Measurements from ENCODE around the gene EXOC2. TPM values are rescaled to one million over a fixed set of nuclear protein-coding genes. Genes with fewer than 3 reads are reported as not detected.

The EXOC2 gene
- total and polyA plus RNA-seq, 2 donors (not counting 1 experiment from before 2014, with no cell fraction given): 12.2 to 45.0 TPM

GRCh38 chr6:513961-514360, 179.0 kb downstream of the EXOC2 start:
- no peak overlapping the region for H3K4me3 Mint-ChIP-seq
- H3K9ac ChIP-seq (ENCODE audit: low read length): no peak overlapping the region
- H3K27me3 ChIP-seq (replicated peaks in 1 of 4; ENCODE audit: control extremely low read depth in 1 of 4, control insufficient read depth in 3 of 4, insufficient read depth in 4 of 4, low read length in 3 of 4): no peaks in the 10 kb centered on the region
- H2AFZ ChIP-seq (ENCODE audit: insufficient read depth, low read depth, low read length, poor library complexity, severe bottlenecking): no peak overlapping the region
- CTCF ChIA-PET: no interaction called here
- TF ChIP-seq, protein P1, sequence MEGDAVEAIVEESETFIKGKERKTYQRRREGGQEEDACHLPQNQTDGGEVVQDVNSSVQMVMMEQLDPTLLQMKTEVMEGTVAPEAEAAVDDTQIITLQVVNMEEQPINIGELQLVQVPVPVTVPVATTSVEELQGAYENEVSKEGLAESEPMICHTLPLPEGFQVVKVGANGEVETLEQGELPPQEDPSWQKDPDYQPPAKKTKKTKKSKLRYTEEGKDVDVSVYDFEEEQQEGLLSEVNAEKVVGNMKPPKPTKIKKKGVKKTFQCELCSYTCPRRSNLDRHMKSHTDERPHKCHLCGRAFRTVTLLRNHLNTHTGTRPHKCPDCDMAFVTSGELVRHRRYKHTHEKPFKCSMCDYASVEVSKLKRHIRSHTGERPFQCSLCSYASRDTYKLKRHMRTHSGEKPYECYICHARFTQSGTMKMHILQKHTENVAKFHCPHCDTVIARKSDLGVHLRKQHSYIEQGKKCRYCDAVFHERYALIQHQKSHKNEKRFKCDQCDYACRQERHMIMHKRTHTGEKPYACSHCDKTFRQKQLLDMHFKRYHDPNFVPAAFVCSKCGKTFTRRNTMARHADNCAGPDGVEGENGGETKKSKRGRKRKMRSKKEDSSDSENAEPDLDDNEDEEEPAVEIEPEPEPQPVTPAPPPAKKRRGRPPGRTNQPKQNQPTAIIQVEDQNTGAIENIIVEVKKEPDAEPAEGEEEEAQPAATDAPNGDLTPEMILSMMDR (IDR thresholded peaks at IDR 0.05): no peak
- TF ChIP-seq EZH2 (IDR thresholded peaks at IDR 0.05; ENCODE audit: borderline replicate concordance, insufficient read depth, low read depth, low read length, poor library complexity, severe bottlenecking): no peak
- no peaks in the 10 kb centered on the region for H3K9me3 Mint-ChIP-seq (ENCODE audit: insufficient read depth)
- H4K20me1 ChIP-seq (ENCODE audit: control insufficient read depth, insufficient read depth, low read length, poor library complexity, severe bottlenecking): peaks cover 13% of the 10 kb centered on the region
- no peak overlapping the region for H3K27ac ChIP-seq (ENCODE audit: low read length in 2 of 2)
- peaks cover 0 to 3% (median 0%) of the 10 kb centered on the region in 3 donors for H3K9me3 ChIP-seq (ENCODE audit: control extremely low read depth in 1 of 3, control insufficient read depth in 2 of 3, insufficient read depth in 1 of 3, low read length in 2 of 3)
- POLR2A ChIA-PET: no interaction called here
- ATAC-seq (ENCODE audit: low read depth) (no peak), DNase-seq (no peak)
- no peak overlapping the region for H3K27ac Mint-ChIP-seq
- H3K36me3 ChIP-seq (replicated peaks in 1 of 2; ENCODE audit: control extremely low read depth in 1 of 2, control insufficient read depth in 1 of 2, extremely low read depth in 1 of 2, insufficient read depth in 2 of 2, low read length in 1 of 2): peaks cover 0 to 11% of the 10 kb centered on the region in 2 experiments
- no peak overlapping the region for H3K4me2 ChIP-seq (replicated peaks; ENCODE audit: low read depth, low read length, poor library complexity, severe bottlenecking)
- peaks cover 0 to 8% of the 10 kb centered on the region in 2 donors for H3K4me1 ChIP-seq (ENCODE audit: control insufficient read depth in 2 of 2, insufficient read depth in 2 of 2, low read length in 2 of 2)
- peaks cover 43% of the 10 kb centered on the region for H3K79me2 ChIP-seq (ENCODE audit: control insufficient read depth, insufficient read depth, low read length)
- peaks cover 12% of the 10 kb centered on the region for H3K4me1 Mint-ChIP-seq
- no CpG with 5 or more reads among the region's 3 CpGs for WGBS (ENCODE audit: insufficient coverage)
- H3K4me3 ChIP-seq (ENCODE audit: control extremely low read depth in 1 of 5, extremely low read depth in 1 of 5, insufficient read depth in 1 of 5, low read depth in 2 of 5, low read length in 4 of 5): no peak overlapping the region
- intact Hi-C loops (cut with micrococcal nuclease): no loop called here
- H3K27me3 Mint-ChIP-seq: no peaks in the 10 kb centered on the region

DNA sequence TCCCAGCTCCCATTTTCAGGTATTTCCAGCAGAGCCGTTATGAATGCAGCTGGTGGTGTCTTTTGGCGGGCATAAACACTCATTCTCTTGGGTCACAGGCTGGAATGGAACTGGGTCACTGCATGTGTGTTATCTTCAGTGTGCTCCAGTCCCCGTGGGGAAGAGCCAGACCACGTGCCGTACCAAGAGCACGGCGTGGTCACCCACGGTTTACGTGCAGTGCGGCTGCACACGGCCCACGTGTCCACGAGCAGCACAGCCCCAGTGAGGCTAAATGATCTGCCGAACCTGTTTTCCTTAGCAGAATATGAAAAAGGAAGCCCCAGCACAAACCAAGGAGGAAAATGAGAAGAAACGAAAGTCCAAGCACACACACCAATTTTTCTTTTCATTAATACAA, 179.9 kb downstream of the EXOC2 start:
- Histone ChIP-seq H3K4me2 (replicated peaks; ENCODE audit: low read depth, low read length, poor library complexity, severe bottlenecking) (no peak overlapping the region), H3K9me3 (ENCODE audit: control extremely low read depth in 1 of 3, control insufficient read depth in 2 of 3, insufficient read depth in 1 of 3, low read length in 2 of 3) (peaks cover 0 to 3% (median 0%) of the 10 kb centered on the region in 3 donors), H4K20me1 (ENCODE audit: control insufficient read depth, insufficient read depth, low read length, poor library complexity, severe bottlenecking) (peaks cover 13% of the 10 kb centered on the region), H3K36me3 (replicated peaks in 1 of 2; ENCODE audit: control extremely low read depth in 1 of 2, control insufficient read depth in 1 of 2, extremely low read depth in 1 of 2, insufficient read depth in 2 of 2, low read length in 1 of 2) (peaks cover 0 to 11% of the 10 kb centered on the region in 2 experiments), H3K79me2 (ENCODE audit: control insufficient read depth, insufficient read depth, low read length) (peaks cover 43% of the 10 kb centered on the region), H3K4me3 (ENCODE audit: control extremely low read depth in 1 of 5, extremely low read depth in 1 of 5, insufficient read depth in 1 of 5, low read depth in 2 of 5, low read length in 4 of 5) (no peak overlapping the region), H3K4me1 (ENCODE audit: control insufficient read depth in 2 of 2, insufficient read depth in 2 of 2, low read length in 2 of 2) (peaks cover 0 to 8% of the 10 kb centered on the region in 2 donors), H3K27me3 (replicated peaks in 1 of 4; ENCODE audit: control extremely low read depth in 1 of 4, control insufficient read depth in 3 of 4, insufficient read depth in 4 of 4, low read length in 3 of 4) (no peaks in the 10 kb centered on the region), H3K9ac (ENCODE audit: low read length) (no peak overlapping the region), H2AFZ (ENCODE audit: insufficient read depth, low read depth, low read length, poor library complexity, severe bottlenecking) (no peak overlapping the region), H3K27ac (ENCODE audit: low read length in 2 of 2) (no peak overlapping the region)
- no peaks in the 10 kb centered on the region for H3K9me3 Mint-ChIP-seq (ENCODE audit: insufficient read depth)
- 96% methylated on average over 14 of the region's 15 CpGs for WGBS (ENCODE audit: insufficient coverage)
- no peak overlapping the region for H3K4me3 Mint-ChIP-seq
- POLR2A ChIA-PET: no interaction called here
- DNase-seq (no peak), ATAC-seq (ENCODE audit: low read depth) (no peak)
- H3K27me3 Mint-ChIP-seq: no peaks in the 10 kb centered on the region
- CTCF ChIA-PET: no interaction called here
- no peak overlapping the region for H3K27ac Mint-ChIP-seq
- peaks cover 12% of the 10 kb centered on the region for H3K4me1 Mint-ChIP-seq
- intact Hi-C loops (cut with micrococcal nuclease): no loop called here
- TF ChIP-seq EZH2 (IDR thresholded peaks at IDR 0.05; ENCODE audit: borderline replicate concordance, insufficient read depth, low read depth, low read length, poor library complexity, severe bottlenecking): no peak
- TF ChIP-seq, protein P1 (IDR thresholded peaks at IDR 0.05): no peak

Measured in B cell (primary cell).